Mesenteric fat pad (tissue), 1 donor: Measurements from ENCODE around the gene RD3L. TPM values are rescaled to one million over a fixed set of nuclear protein-coding genes. Genes with fewer than 3 reads are reported as not detected.

ENCODE experiments used
- DNase-seq: peaks from one replicate; pipeline ENCODE4 v3.0.0-alpha.2; 2020; ENCODE audit warnings: low spot score
- total RNA-seq: library from RNA; stranded (reverse); fragmentation: NEBNext Ultra II Directional; extraction: Animal tissue kit (Norgen Biotek cat#: 25700); gene quantifications from one replicate; pipeline ENCODE4 v1.2.1, GENCODE V29; 2021
- donor health status: DM: yes; HTN: yes; CAD: no.

The RD3L gene
- total RNA-seq, 1 donor from 2014 or later: not detected

DNA sequence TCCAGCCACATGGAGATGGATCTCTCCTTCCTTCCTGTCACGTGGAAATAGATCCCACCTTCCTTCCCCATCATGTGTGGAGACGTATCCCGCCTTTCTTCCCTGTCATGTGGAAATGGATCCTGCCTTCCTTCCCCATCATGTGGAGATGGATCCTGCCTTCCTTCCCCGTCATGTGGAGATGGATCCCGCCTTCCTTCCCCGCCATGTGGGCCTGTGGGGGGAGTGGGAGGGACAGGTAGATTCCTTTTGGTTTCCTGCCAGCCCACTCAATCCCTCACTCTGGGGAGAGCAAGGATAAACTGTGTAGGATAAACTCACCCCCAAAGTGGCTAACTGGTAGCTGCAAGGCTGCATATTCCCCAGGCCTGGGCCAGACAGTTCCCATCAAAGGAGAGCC lies 45.8 kb downstream of the RD3L start:
- DNase-seq: no peak

DNA sequence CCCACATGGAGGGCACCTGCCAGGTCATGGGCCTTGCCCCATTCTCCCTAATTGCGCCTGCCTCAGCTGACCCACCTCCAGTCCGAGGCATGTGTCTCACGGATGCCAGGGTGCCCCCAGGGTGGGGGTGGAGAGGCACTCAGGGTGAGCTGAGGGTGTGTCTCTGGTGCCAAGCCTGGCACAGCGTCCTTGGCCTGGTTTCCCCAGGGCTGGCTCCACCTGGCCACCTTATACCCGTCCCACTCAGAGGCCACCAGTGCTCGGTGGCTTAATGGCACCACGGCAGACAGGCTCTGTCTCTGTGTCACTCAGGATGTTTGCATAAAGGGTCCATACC lies 47.6 kb downstream of the RD3L start:
- no peak for DNase-seq

GRCh38 chr14:103894034-103894722 lies 48.2 kb downstream of the RD3L start:
- DNase-seq: no peak

- no peak for DNase-seq
These were observed 50.1 kb downstream of the RD3L start for GRCh38 chr14:103892247-103892646.

DNA sequence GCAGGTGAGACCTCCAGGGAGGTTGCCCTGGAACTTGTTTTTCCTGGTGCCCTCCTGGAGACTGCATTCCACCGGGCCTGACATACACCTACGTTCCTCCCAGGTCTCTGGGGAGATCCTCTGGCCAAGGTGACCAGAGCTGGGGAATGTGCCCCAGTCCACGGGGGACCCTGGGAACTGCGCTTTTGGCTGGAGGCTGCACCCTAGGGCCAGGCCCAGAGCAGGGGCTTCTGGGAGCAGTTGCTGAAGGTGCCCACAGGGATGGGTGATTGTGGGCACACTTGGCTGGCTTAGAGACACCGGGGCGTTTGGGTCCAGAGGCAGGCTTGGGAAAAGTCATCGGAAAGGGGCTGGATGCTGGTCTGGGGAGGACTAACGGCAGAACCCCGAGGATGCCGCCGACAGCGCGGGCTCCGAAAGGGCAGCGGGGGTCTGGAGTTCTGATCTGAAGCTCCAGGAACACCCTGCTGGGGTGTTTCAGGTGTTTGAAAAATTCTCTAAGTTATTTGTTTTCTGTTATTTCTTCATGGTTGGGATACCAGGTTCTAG lies 50.6 kb downstream of the RD3L start:
- no peak for DNase-seq

DNA sequence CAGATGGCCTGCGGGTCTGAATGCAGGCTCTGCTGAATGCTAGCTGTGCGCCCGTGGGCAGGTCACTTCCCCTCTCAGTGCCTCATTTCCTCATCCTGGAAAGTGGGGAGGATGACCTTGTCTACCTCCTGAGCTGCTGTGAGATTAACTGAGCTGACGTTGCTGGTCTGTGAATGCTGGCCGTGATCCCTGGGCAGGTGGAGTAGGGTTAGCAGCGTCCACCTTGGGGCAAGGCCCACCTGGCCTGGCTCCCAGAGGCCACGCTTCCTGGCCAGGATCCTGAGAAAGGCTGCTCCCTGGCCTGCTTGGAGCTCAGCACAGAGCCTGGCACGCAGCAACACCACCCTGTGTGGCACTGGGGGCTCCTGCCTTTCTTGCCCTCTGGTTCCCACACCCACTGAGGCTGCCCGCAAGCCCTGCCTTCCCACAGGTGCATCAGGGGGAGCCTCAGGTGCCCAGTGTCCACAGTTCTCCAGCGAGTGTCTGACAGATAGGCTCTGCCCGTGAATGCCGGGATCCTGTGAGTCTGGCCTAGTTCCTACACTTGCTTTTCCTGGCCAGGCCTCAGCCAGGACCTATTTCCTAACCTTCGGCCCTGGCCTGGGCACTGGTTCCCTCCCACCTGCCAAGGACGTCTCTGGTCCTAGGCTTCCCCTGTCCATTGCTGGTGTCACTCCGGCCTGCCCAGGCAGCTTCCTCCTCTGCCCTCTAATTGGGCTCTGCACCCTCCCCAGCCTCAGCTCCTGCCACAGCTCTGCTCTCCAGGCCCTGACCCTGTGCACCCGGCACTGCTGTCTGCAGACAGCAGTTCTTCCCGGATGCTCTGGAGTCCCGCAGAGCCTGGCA lies 51.3 kb downstream of the RD3L start:
- DNase-seq: no peak

Other genes starting within 250 kb of the RD3L start
- gene XRCC3, start 227.1 kb downstream of the RD3L start, total RNA-seq: 6.3 TPM
- gene ZFYVE21, start 226.7 kb downstream of the RD3L start, total RNA-seq: 57.4 TPM
- 26.2 TPM for gene PPP1R13B, start 95.0 kb downstream of the RD3L start, total RNA-seq
- 5.4 TPM for gene TDRD9, start 14.1 kb downstream of the RD3L start, total RNA-seq
- 1.1 TPM for gene ASPG, start 143.2 kb upstream of the RD3L start, total RNA-seq
- gene KIF26A, start 196.1 kb upstream of the RD3L start, total RNA-seq: 3.2 TPM